K562 (cell line): ENCODE results near the gene PHTF2. TPM values are rescaled to one million over a fixed set of nuclear protein-coding genes. Genes with fewer than 3 reads are reported as not detected.

Source experiments
- ATAC-seq: fragments of 200-7000 bp; cut with Tn5 transposase; 3 replicates; pipeline ENCODE4 v1.9.1; 2020; ENCODE audit warnings: moderate library complexity
- BruUV-seq: library from RNA; stranded (reverse); fragments of 400-500 nt; replicated peaks from 2 replicates; lab custom pipeline; 2021; lab: Mats Ljungman, UMichigan
- CTCF ChIA-PET: fragments of 300-600 bp; formaldehyde crosslinking; extraction: SDS; loops from one replicate; lab custom pipeline; 2021; ENCODE audit warnings: low intra/inter-chr PET ratio; lab: Yijun Ruan, JAX
- POLR2A ChIA-PET: fragments of 300-600, 350-650 bp; sonication (Branson Sonifier 250); formaldehyde crosslinking; extraction: SDS; loops from one replicate; lab custom pipeline; 2021; ENCODE audit warnings: antibody characterized with exemption, inconsistent platforms; lab: Yijun Ruan, JAX
- DNase-seq, 4 experiments: peaks; one replicate each; pipeline versions ENCODE4 v3.0.0 to v3.0.0-alpha.2; 2011 to 2018; ENCODE audit warnings: low spot score in 3 of 4, mixed read lengths in 3 of 4; ENCODE audit errors: extremely low read depth in 1 of 4
- FAIRE-seq: peaks from 2 replicates; lab custom pipeline; 2011; peaks lifted over from hg19 to GRCh38; lab: Jason Lieb, UNC
- H2AFZ ChIP-seq: 2 replicates; pipeline ENCODE4 v1.6.0; 2011; ENCODE audit warnings: low read depth, low read length, control low read depth, inconsistent platforms
- H3K27ac ChIP-seq: fragments of 200-600 bp; 3 replicates; pipeline ENCODE4 v1.8.0; 2011; ENCODE audit warnings: low read depth, mild to moderate bottlenecking, control low read depth, inconsistent platforms, low read length, moderate library complexity, mixed read lengths; ENCODE audit errors: extremely low read depth
- H3K27me3 ChIP-seq, 2 experiments: fragments of 300-600 bp in 1 of 2; 2 replicates in 1 of 2; 3 replicates in 1 of 2; pipeline versions ENCODE4 v1.6.0 to v1.8.0; 2011; ENCODE audit warnings: inconsistent platforms in 2 of 2, low read length in 2 of 2, mild to moderate bottlenecking in 1 of 2, mixed read lengths in 1 of 2, moderate library complexity in 1 of 2; ENCODE audit not compliant: control insufficient read depth in 2 of 2, insufficient read depth in 2 of 2
- H3K36me3 ChIP-seq: fragments of 300-600 bp; 3 replicates; pipeline ENCODE4 v1.8.0; 2011; ENCODE audit warnings: mild to moderate bottlenecking, low read length, inconsistent platforms; ENCODE audit not compliant: control insufficient read depth, insufficient read depth
- H3K4me1 ChIP-seq, 2 experiments: fragments of 200-600 bp in 1 of 2; replicated peaks in 1 of 2; 2 replicates in 1 of 2; 3 replicates in 1 of 2; pipeline versions ENCODE4 v1.5.1 to v1.8.0; 2011; ENCODE audit warnings: inconsistent platforms in 2 of 2, low read length in 2 of 2, mild to moderate bottlenecking in 1 of 2, mixed read lengths in 1 of 2, moderate library complexity in 1 of 2; ENCODE audit not compliant: control insufficient read depth in 2 of 2, insufficient read depth in 2 of 2
- H3K4me2 ChIP-seq: 2 replicates; pipeline ENCODE4 v1.6.1; 2011; ENCODE audit warnings: low read length, control low read depth, inconsistent platforms, mixed read lengths; ENCODE audit not compliant: insufficient read depth
- H3K4me3 ChIP-seq: fragments of 200-600 bp; sonication (generic), shearing (Covaris generic); 2 replicates; pipeline ENCODE4 v1.5.1; 2016; ENCODE audit warnings: control low read depth, inconsistent platforms
- H3K79me2 ChIP-seq: fragments of 200-600 bp; 3 replicates; pipeline ENCODE4 v1.8.0; 2011; ENCODE audit warnings: low read length, inconsistent platforms; ENCODE audit not compliant: control insufficient read depth, insufficient read depth
- H3K9ac ChIP-seq, 2 experiments: 2 replicates each; pipeline versions ENCODE4 v1.6.0 to v1.6.1; 2011; ENCODE audit warnings: low read depth in 2 of 2, low read length in 2 of 2, control low read depth in 1 of 2, inconsistent platforms in 1 of 2, mild to moderate bottlenecking in 1 of 2, mixed read lengths in 1 of 2; ENCODE audit not compliant: insufficient read depth in 1 of 2
- H3K9me1 ChIP-seq: one replicate; pipeline ENCODE4 v1.6.0; 2011; ENCODE audit warnings: inconsistent platforms, mild to moderate bottlenecking, low read length, moderate library complexity; ENCODE audit not compliant: control insufficient read depth, insufficient read depth
- H3K9me3 ChIP-seq: replicated peaks from 2 replicates; pipeline ENCODE4 v1.5.1; 2011; ENCODE audit warnings: low read depth, low read length, inconsistent platforms; ENCODE audit not compliant: control insufficient read depth, insufficient read depth
- H4K20me1 ChIP-seq: replicated peaks from 2 replicates; pipeline ENCODE4 v1.6.1; 2011; ENCODE audit warnings: low read length, inconsistent platforms, mixed read lengths; ENCODE audit not compliant: control insufficient read depth, insufficient read depth
- ARHGAP35 ChIP-seq: fragments of 450-650 bp; IDR thresholded peaks from 2 replicates; pipeline ENCODE4 v1.6.1; 2018; ENCODE audit not compliant: partially characterized antibody
- CEBPB ChIP-seq: fragments of 450-650 bp; IDR thresholded peaks from 2 replicates; pipeline ENCODE4 v1.6.1; 2016; ENCODE audit warnings: missing genetic modification characterization, missing compliant biosample characterization
- CEBPG ChIP-seq, 3 experiments: fragments of 200-800 bp in 1 of 3; sonication (Bioruptor generic) in 1 of 3; sonication (generic) in 1 of 3; formaldehyde crosslinking in 1 of 3; IDR thresholded peaks in 2 of 3; conservative IDR thresholded peaks in 1 of 3; 2 replicates each; pipeline versions ENCODE4 v1.6.1 to v1.8.0; 2016 to 2022; ENCODE audit warnings: missing compliant biosample characterization in 2 of 3, missing genetic modification characterization in 2 of 3, mild to moderate bottlenecking in 1 of 3, missing genetic modification reagents in 1 of 3
- FOXJ2 ChIP-seq: fragments of 200-800 bp; sonication (Bioruptor generic); IDR thresholded peaks from 2 replicates; pipeline ENCODE4 v1.6.1; 2016; ENCODE audit warnings: missing genetic modification characterization, missing compliant biosample characterization
- MYC ChIP-seq, 2 experiments: fragments of 250-450 bp in 1 of 2; sonication (Bioruptor Pico) in 1 of 2; IDR thresholded peaks; 2 replicates each; pipeline versions ENCODE4 v1.5.1 to v1.6.1; 2012 to 2021; ENCODE audit warnings: low read depth in 2 of 2, borderline replicate concordance in 1 of 2, improper control_type of control experiment in 1 of 2, low read length in 1 of 2, mild to moderate bottlenecking in 1 of 2, moderate library complexity in 1 of 2
- TAF15 ChIP-seq: fragments of 200-400 bp; formaldehyde crosslinking; IDR thresholded peaks from 2 replicates; pipeline ENCODE4 v1.6.1; 2017; ENCODE audit warnings: mild to moderate bottlenecking, low read depth, low read length, moderate library complexity
- WGBS: fragments of 100-300 bp; shearing (Covaris generic); methylation state at CpG from one replicate; pipeline ENCODE4 v1.1.6; 2016; ENCODE audit warnings: low coverage, mixed read lengths; ENCODE audit not compliant: insufficient coverage; ENCODE audit errors: missing lambda C conversion rate; 5-methylcytosine and 5-hydroxymethylcytosine counted together
- in situ Hi-C: fragments of 300-500 bp; cut with MboI; formaldehyde crosslinking; loops from 4 replicates; pipeline ENCODE4 v1.15.0; 2018; ENCODE audit warnings: inconsistent platforms, mixed read lengths
- intact Hi-C: fragments of 100-400 bp; cut with micrococcal nuclease; formaldehyde crosslinking; loops from 2 replicates; pipeline ENCODE4 v1.14.2; 2022
- polyA plus RNA-seq, 8 experiments: library from polyadenylated mRNA; depleted of rRNA in 4 of 8; stranded (reverse) in 5 of 8; unstranded in 3 of 8; fragments of >200 nt; fragmentation: Nextera tagmentation in 2 of 8; fragmentation: Illumina TruSeq in 1 of 8; extraction: Ambion mirVana in 2 of 8; extraction: Trizol in 1 of 8; gene quantifications; 2 replicates each; pipeline versions ENCODE4 v1.2.1 to v1.2.3, GENCODE V29; 2011 to 2014; ENCODE audit warnings: inconsistent platforms in 1 of 8, missing spikeins in 1 of 8
- total RNA-seq, 7 experiments: library from RNA; depleted of rRNA in 6 of 7; stranded (reverse); fragments of >200 nt in 6 of 7; fragmentation: Illumina TruSeq in 2 of 7; extraction: Trizol in 2 of 7; gene quantifications; 2 replicates each; pipeline versions ENCODE4 v1.2.1 to v1.2.3, GENCODE V29; 2011 to 2021; ENCODE audit warnings: low replicate concordance in 1 of 7
- TF ChIP-seq, protein P1 (sequence below), 2 experiments: fragments of 150-350 bp in 1 of 2; IDR thresholded peaks; 2 replicates each; pipeline ENCODE4 v1.6.1; 2012 to 2016; ENCODE audit warnings: low read depth in 2 of 2, low read length in 2 of 2, mild to moderate bottlenecking in 1 of 2, moderate library complexity in 1 of 2
- TF ChIP-seq, protein P2 (sequence below), 2 experiments: fragments of 450-650 bp; IDR thresholded peaks; 2 replicates each; pipeline ENCODE4 v1.6.1; 2018; ENCODE audit warnings: mild to moderate bottlenecking in 2 of 2, low read depth in 1 of 2; ENCODE audit not compliant: partially characterized antibody in 2 of 2

Gene PHTF2
- total and polyA plus RNA-seq, 9 of the 15 experiments (the other 6 are each of a cell fraction or from before 2014, with no cell fraction given) = 17.9 to 43.6 (median 25.4) TPM

DNA sequence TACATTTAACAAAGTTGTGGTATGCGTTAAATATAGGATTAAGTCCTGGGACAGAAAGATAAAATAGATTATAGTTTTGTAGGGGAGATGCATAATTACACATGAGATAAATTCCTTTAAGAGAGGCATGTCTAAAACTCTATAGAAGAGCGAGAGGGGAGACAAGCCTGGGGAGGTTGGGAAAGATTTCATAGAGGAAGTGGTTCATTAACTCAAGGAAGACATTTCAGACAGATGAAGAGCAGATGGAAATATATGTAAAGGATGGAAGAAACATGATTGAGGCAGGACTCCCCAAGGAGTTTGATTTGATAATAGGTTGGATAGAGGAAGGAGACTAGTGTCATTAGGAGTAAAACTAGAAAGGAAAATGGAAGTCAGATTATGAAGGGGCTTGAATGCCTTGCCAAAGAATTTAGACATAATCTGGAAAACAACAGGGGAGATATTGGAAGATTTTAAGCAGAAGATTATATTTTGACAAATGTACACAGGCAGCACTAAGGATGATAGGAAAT, 96.1 kb downstream of the PHTF2 start (continued):
- TF ChIP-seq, protein P1, sequence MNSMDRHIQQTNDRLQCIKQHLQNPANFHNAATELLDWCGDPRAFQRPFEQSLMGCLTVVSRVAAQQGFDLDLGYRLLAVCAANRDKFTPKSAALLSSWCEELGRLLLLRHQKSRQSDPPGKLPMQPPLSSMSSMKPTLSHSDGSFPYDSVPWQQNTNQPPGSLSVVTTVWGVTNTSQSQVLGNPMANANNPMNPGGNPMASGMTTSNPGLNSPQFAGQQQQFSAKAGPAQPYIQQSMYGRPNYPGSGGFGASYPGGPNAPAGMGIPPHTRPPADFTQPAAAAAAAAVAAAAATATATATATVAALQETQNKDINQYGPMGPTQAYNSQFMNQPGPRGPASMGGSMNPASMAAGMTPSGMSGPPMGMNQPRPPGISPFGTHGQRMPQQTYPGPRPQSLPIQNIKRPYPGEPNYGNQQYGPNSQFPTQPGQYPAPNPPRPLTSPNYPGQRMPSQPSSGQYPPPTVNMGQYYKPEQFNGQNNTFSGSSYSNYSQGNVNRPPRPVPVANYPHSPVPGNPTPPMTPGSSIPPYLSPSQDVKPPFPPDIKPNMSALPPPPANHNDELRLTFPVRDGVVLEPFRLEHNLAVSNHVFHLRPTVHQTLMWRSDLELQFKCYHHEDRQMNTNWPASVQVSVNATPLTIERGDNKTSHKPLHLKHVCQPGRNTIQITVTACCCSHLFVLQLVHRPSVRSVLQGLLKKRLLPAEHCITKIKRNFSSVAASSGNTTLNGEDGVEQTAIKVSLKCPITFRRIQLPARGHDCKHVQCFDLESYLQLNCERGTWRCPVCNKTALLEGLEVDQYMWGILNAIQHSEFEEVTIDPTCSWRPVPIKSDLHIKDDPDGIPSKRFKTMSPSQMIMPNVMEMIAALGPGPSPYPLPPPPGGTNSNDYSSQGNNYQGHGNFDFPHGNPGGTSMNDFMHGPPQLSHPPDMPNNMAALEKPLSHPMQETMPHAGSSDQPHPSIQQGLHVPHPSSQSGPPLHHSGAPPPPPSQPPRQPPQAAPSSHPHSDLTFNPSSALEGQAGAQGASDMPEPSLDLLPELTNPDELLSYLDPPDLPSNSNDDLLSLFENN (IDR thresholded peaks at IDR 0.05; ENCODE audit: low read depth in 2 of 2, low read length in 2 of 2) = no peak

DNA sequence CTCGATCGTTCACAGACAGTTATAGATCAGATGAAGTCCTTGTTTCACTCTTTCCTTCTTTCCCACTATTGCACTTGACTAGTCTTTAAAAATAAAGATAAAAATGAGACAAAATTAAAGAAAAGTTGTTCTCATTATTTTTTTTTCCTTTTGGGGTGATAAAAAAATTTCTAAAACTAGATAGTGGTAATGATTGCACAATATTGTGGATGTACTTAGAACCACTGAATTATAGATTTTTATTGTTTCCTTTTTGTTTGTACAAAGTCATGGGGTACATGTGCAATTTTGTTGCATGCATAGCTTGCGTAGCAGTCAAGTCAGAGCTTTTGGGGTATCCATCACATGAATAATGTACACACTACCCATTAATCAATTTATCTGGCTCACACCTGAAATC, 97.3 kb downstream of the PHTF2 start:
- Histone ChIP-seq H3K36me3 (peaks cover 3% of the 10 kb centered on the region; the same call in 2 of the 3 replicates), H3K9me1 (no peaks in the 10 kb centered on the region), H3K27ac (no peak overlapping the region), H3K4me2 (no peak overlapping the region), H3K4me3 (no peak overlapping the region), H3K9ac (no peak overlapping the region), H3K79me2 (peaks cover 7% of the 10 kb centered on the region; the same call in 2 of the 3 replicates), H3K4me1 (peaks cover 5 to 10% of the 10 kb centered on the region in 2 experiments; a peak in 4 of 5 replicates), H2AFZ (no peak overlapping the region), H4K20me1 (no peaks in the 10 kb centered on the region), H3K9me3 (no peaks in the 10 kb centered on the region), H3K27me3 (no peaks in the 10 kb centered on the region)
- BruUV-seq = no TSS peak
- CTCF ChIA-PET = no interaction called here
- 86% methylated on average over 3 of the region's 3 CpGs for WGBS
- FAIRE-seq (no peak), ATAC-seq (no peak), DNase-seq (no peak)
- intact Hi-C loops = no loop called here
- in situ Hi-C loops = no loop called here
- POLR2A ChIA-PET = interaction anchor here (1.9 kb wide), 1 partner anchor 9 kb away, joined by 4 read pairs; no protein-coding TSS in a partner anchor
- TF ChIP-seq MYC (IDR thresholded peaks at IDR 0.05; ENCODE audit: low read depth, low read length) (no peak), MYC (CRISPR knock-in tag; IDR thresholded peaks at IDR 0.05; ENCODE audit: borderline replicate concordance, low read depth) (no peak), CEBPB (peak; percentile 93), CEBPG (CRISPR knock-in tag; IDR thresholded peaks at IDR 0.05) (no peak), CEBPG (tag; conservative IDR thresholded peaks at IDR 0.05 in 1 of 2, IDR thresholded peaks at IDR 0.05 in 1 of 2) (peak; percentile 62 to 94; a peak in 3 of 4 replicates), TAF15 (no peak), FOXJ2 (tag) (no peak), ARHGAP35 (no peak)
- TF ChIP-seq, protein P2, sequence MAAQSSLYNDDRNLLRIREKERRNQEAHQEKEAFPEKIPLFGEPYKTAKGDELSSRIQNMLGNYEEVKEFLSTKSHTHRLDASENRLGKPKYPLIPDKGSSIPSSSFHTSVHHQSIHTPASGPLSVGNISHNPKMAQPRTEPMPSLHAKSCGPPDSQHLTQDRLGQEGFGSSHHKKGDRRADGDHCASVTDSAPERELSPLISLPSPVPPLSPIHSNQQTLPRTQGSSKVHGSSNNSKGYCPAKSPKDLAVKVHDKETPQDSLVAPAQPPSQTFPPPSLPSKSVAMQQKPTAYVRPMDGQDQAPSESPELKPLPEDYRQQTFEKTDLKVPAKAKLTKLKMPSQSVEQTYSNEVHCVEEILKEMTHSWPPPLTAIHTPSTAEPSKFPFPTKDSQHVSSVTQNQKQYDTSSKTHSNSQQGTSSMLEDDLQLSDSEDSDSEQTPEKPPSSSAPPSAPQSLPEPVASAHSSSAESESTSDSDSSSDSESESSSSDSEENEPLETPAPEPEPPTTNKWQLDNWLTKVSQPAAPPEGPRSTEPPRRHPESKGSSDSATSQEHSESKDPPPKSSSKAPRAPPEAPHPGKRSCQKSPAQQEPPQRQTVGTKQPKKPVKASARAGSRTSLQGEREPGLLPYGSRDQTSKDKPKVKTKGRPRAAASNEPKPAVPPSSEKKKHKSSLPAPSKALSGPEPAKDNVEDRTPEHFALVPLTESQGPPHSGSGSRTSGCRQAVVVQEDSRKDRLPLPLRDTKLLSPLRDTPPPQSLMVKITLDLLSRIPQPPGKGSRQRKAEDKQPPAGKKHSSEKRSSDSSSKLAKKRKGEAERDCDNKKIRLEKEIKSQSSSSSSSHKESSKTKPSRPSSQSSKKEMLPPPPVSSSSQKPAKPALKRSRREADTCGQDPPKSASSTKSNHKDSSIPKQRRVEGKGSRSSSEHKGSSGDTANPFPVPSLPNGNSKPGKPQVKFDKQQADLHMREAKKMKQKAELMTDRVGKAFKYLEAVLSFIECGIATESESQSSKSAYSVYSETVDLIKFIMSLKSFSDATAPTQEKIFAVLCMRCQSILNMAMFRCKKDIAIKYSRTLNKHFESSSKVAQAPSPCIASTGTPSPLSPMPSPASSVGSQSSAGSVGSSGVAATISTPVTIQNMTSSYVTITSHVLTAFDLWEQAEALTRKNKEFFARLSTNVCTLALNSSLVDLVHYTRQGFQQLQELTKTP (IDR thresholded peaks at IDR 0.05; ENCODE audit: low read depth in 1 of 2, partially characterized antibody in 2 of 2) = no peak
